K562 (cell line): ENCODE measurements around the gene COQ8B. TPM values are rescaled to one million over a fixed set of nuclear protein-coding genes. Genes with fewer than 3 reads are reported as not detected.
A peak's percentile ranks its signal among the peaks of the same experiment; 100 is the strongest.

Experiments used
- BCOR ChIP-seq: fragments of 450-650 bp; IDR thresholded peaks from 2 replicates; pipeline ENCODE4 v1.6.1; 2016
- BDP1 ChIP-seq: IDR thresholded peaks from 3 replicates; pipeline ENCODE4 v1.6.1; 2011; ENCODE audit not compliant: insufficient read length, insufficient read depth
- CBX5 ChIP-seq: IDR thresholded peaks from 2 replicates; pipeline ENCODE4 v1.6.1; 2014; ENCODE audit warnings: low read depth, borderline replicate concordance
- CBX8 ChIP-seq: fragments of 200-600 bp; sonication (generic); IDR thresholded peaks from 2 replicates; pipeline ENCODE4 v1.6.1; 2012; ENCODE audit warnings: borderline replicate concordance, mixed run types, low read depth, mild to moderate bottlenecking, moderate library complexity, mixed read lengths, low read length, control low read depth, inconsistent platforms; ENCODE audit not compliant: poor library complexity, severe bottlenecking; ENCODE audit errors: extremely low read depth
- CREB1 ChIP-seq, 2 experiments: sonication (generic) in 1 of 2; formaldehyde crosslinking in 1 of 2; IDR thresholded peaks; 2 replicates each; pipeline versions ENCODE4 v1.6.1 to v1.8.0; 2012 to 2022; ENCODE audit warnings: inconsistent platforms in 1 of 2, mild to moderate bottlenecking in 1 of 2, missing genetic modification reagents in 1 of 2, moderate library complexity in 1 of 2
- ETV1 ChIP-seq: fragments of 450-650 bp; conservative IDR thresholded peaks from 2 replicates; pipeline ENCODE4 v1.6.1; 2016; ENCODE audit warnings: missing genetic modification characterization, control low read depth, low read depth, missing compliant biosample characterization
- HDGF ChIP-seq: fragments of 450-650 bp; IDR thresholded peaks from 2 replicates; pipeline ENCODE4 v1.6.1; 2016
- HLTF ChIP-seq: fragments of 450-650 bp; IDR thresholded peaks from 2 replicates; pipeline ENCODE4 v1.6.1; 2016
- KAT7 ChIP-seq: sonication (generic); formaldehyde crosslinking; IDR thresholded peaks from 2 replicates; pipeline ENCODE4 v1.8.0; 2022; ENCODE audit warnings: missing genetic modification reagents, mild to moderate bottlenecking, borderline replicate concordance
- KDM2B ChIP-seq: fragments of 250-450 bp; sonication (Bioruptor Pico); IDR thresholded peaks from 2 replicates; pipeline ENCODE4 v1.8.0; 2021; ENCODE audit warnings: mild to moderate bottlenecking, moderate library complexity
- L3MBTL2 ChIP-seq: fragments of 450-650 bp; IDR thresholded peaks from 2 replicates; pipeline ENCODE4 v1.6.1; 2016; ENCODE audit warnings: mild to moderate bottlenecking, moderate library complexity
- MCM2 ChIP-seq: fragments of 450-650 bp; IDR thresholded peaks from 2 replicates; pipeline ENCODE4 v1.6.1; 2017; ENCODE audit warnings: low read depth, mild to moderate bottlenecking
- NCOA1 ChIP-seq: fragments of 450-650 bp; IDR thresholded peaks from 2 replicates; pipeline ENCODE4 v1.6.1; 2016; ENCODE audit warnings: low read depth
- NFYB ChIP-seq: IDR thresholded peaks from 2 replicates; pipeline ENCODE4 v1.6.1; 2011; ENCODE audit warnings: mild to moderate bottlenecking, moderate library complexity; ENCODE audit not compliant: insufficient read length; ENCODE audit errors: extremely low read depth
- RBM14 ChIP-seq: fragments of 200-400 bp; formaldehyde crosslinking; IDR thresholded peaks from 2 replicates; pipeline ENCODE4 v1.6.1; 2018; ENCODE audit warnings: low read depth, mild to moderate bottlenecking, low read length, moderate library complexity, borderline replicate concordance; ENCODE audit not compliant: insufficient read depth
- RFX7 ChIP-seq: fragments of 250-450 bp; sonication (Bioruptor Pico); IDR thresholded peaks from 2 replicates; pipeline ENCODE4 v1.5.1; 2021; ENCODE audit warnings: mild to moderate bottlenecking
- SAFB ChIP-seq: fragments of 200-400 bp; formaldehyde crosslinking; IDR thresholded peaks from 2 replicates; pipeline ENCODE4 v1.6.1; 2017; ENCODE audit warnings: low read depth, low read length, borderline replicate concordance
- SOX6 ChIP-seq: fragments of 450-650 bp; IDR thresholded peaks from 2 replicates; pipeline ENCODE4 v1.6.1; 2014; ENCODE audit warnings: mild to moderate bottlenecking
- SP2 ChIP-seq: IDR thresholded peaks from 2 replicates; pipeline ENCODE4 v1.6.1; 2011; ENCODE audit warnings: mild to moderate bottlenecking, low read depth, low read length, moderate library complexity; ENCODE audit not compliant: poor library complexity, severe bottlenecking; ENCODE audit errors: extremely low read depth
- SREBF1 ChIP-seq: fragments of 150-350 bp; IDR thresholded peaks from 2 replicates; pipeline ENCODE4 v1.6.1; 2014; ENCODE audit warnings: antibody characterized with exemption, low read depth, low read length, borderline replicate concordance
- TBL1XR1 ChIP-seq, 2 experiments: IDR thresholded peaks; 2 replicates each; pipeline ENCODE4 v1.6.1; 2012; ENCODE audit warnings: improper control_type of control experiment in 2 of 2, low read length in 2 of 2, mild to moderate bottlenecking in 1 of 2
- TFAM ChIP-seq: fragments of 250-450 bp; sonication (Bioruptor Pico); conservative IDR thresholded peaks from 2 replicates; pipeline ENCODE4 v1.5.0; 2021; ENCODE audit warnings: mild to moderate bottlenecking, moderate library complexity
- TRIM28 ChIP-seq: fragments of 450-650 bp; IDR thresholded peaks from 2 replicates; pipeline ENCODE4 v1.6.1; 2017
- ZNF121 ChIP-seq: sonication (generic); formaldehyde crosslinking; conservative IDR thresholded peaks from 2 replicates; pipeline ENCODE4 v1.8.0; 2022; ENCODE audit warnings: missing genetic modification reagents
- ZNF239 ChIP-seq: fragments of 250-450 bp; sonication (Bioruptor Pico); IDR thresholded peaks from 2 replicates; pipeline ENCODE4 v1.4.0; 2020; ENCODE audit warnings: mild to moderate bottlenecking
- polyA plus RNA-seq, 8 experiments: library from polyadenylated mRNA; depleted of rRNA in 4 of 8; stranded (reverse) in 5 of 8; unstranded in 3 of 8; fragments of >200 nt; fragmentation: Nextera tagmentation in 2 of 8; fragmentation: Illumina TruSeq in 1 of 8; extraction: Ambion mirVana in 2 of 8; extraction: Trizol in 1 of 8; gene quantifications; 2 replicates each; pipeline versions ENCODE4 v1.2.1 to v1.2.3, GENCODE V29; 2011 to 2014; ENCODE audit warnings: inconsistent platforms in 1 of 8, missing spikeins in 1 of 8
- total RNA-seq, 7 experiments: library from RNA; depleted of rRNA in 6 of 7; stranded (reverse); fragments of >200 nt in 6 of 7; fragmentation: Illumina TruSeq in 2 of 7; extraction: Trizol in 2 of 7; gene quantifications; 2 replicates each; pipeline versions ENCODE4 v1.2.1 to v1.2.3, GENCODE V29; 2011 to 2021; ENCODE audit warnings: low replicate concordance in 1 of 7
- TF ChIP-seq, protein P1 (sequence below), 2 experiments: IDR thresholded peaks in 1 of 2; conservative IDR thresholded peaks in 1 of 2; 2 replicates each; pipeline ENCODE4 v1.6.1; 2016; ENCODE audit warnings: low read depth in 2 of 2, mild to moderate bottlenecking in 1 of 2, missing compliant biosample characterization in 1 of 2, missing genetic modification characterization in 1 of 2, moderate library complexity in 1 of 2
- TF ChIP-seq, protein P2 (sequence below): fragments of 250-450 bp; sonication (Bioruptor Pico); IDR thresholded peaks from 2 replicates; pipeline ENCODE4 v1.9.0; 2021; ENCODE audit warnings: mild to moderate bottlenecking

COQ8B gene
- total and polyA plus RNA-seq, 9 of the 15 experiments (the other 6 are each of a cell fraction or from before 2014, with no cell fraction given), result 0.41 to 32.3 (median 12.9) TPM

DNA sequence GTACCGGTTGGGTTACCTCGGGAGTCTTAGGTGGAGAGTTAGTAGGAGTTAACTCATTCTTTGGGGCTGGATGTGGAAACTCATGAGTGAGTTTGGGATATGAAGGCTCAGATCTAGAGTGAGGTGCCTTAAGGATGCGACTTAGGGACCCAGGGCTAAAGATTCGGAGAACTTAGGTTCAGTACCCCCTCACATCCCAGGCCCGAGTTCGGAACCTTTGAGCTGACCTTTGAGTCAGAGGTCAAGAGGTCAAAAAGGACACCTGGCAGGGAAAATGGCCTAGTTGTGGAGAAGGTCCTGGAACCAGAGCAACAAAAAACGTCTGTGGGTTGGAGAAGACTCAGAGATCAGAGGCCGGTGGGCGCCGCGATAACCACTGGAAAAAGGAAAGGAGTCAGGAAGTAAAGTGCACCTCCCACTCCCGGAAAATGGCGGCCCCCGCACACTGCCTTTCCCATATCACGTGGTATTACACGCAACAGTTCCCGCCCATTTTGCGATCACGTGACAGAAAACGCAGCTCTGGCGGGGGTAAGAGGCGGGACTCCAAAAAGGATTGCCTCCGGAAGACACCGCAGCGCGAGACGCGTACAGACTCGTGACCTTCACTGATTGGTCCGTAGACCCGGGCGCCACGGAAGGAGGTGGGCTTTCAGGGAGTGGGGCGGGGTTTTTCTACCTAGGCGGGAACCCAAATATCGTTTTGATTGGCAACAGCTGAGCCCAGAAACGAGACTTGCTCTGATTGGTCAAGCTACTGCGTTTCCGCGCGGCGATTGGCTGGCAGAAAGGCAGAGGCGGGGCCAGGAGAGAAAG is 33.6 kb upstream of the COQ8B start, which contains the start of gene ACTMAP (continued):
- peak; percentile 86; the same call in 1 of the 2 replicates for TF ChIP-seq SREBF1
- peak; percentile 83 for TF ChIP-seq NFYB
- TF ChIP-seq SAFB, result no peak
- no peak for TF ChIP-seq HDGF
- no peak; the same call in 1 of the 2 replicates for TF ChIP-seq NCOA1
- peak; percentile 57; the same call in 1 of the 2 replicates for TF ChIP-seq HLTF
- peak; percentile 41; the same call in 1 of the 2 replicates for TF ChIP-seq ZNF239 (CRISPR knock-in tag)
- peak; percentile 43; the same call in 1 of the 2 replicates for TF ChIP-seq KAT7 (CRISPR knock-in tag)
- TF ChIP-seq SOX6, result no peak
- 0 out of 4 replicates have a peak, but pooled peaks of 1 of the 2 experiments have one; percentile 34 for TF ChIP-seq TBL1XR1 (IDR thresholded peaks at IDR 0.05; ENCODE audit: low read length in 2 of 2)
- peak; percentile 68 for TF ChIP-seq SP2
- TF ChIP-seq ZNF121 (CRISPR knock-in tag), result no peak
- peak; percentile 82 for TF ChIP-seq CREB1 (IDR thresholded peaks at IDR 0.05)
- peak; percentile 85 for TF ChIP-seq CREB1 (CRISPR knock-in tag; IDR thresholded peaks at IDR 0.05)
- no peak for TF ChIP-seq MCM2
- TF ChIP-seq KDM2B (CRISPR knock-in tag), result no peak
- TF ChIP-seq TRIM28, result 0 out of 2 replicates have a peak, but pooled peaks have one; percentile 21
- TF ChIP-seq, protein P1, sequence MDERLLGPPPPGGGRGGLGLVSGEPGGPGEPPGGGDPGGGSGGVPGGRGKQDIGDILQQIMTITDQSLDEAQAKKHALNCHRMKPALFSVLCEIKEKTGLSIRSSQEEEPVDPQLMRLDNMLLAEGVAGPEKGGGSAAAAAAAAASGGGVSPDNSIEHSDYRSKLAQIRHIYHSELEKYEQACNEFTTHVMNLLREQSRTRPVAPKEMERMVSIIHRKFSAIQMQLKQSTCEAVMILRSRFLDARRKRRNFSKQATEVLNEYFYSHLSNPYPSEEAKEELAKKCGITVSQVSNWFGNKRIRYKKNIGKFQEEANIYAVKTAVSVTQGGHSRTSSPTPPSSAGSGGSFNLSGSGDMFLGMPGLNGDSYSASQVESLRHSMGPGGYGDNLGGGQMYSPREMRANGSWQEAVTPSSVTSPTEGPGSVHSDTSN (CRISPR knock-in tag; IDR thresholded peaks at IDR 0.05; ENCODE audit: low read depth), result no peak
- TF ChIP-seq, protein P1 (tag; conservative IDR thresholded peaks at IDR 0.05; ENCODE audit: low read depth), result 0 out of 2 replicates have a peak, but pooled peaks have one; percentile 22
- TF ChIP-seq RBM14, result no peak
- TF ChIP-seq ETV1 (tag), result peak; percentile 87
- TF ChIP-seq BDP1, result no peak
- TF ChIP-seq CBX8, result no peak
- TF ChIP-seq BCOR, result 0 out of 2 replicates have a peak, but pooled peaks have one; percentile 20
- TF ChIP-seq CBX5, result no peak
- TF ChIP-seq L3MBTL2, result peak; percentile 88
- TF ChIP-seq RFX7, result no peak
- TF ChIP-seq, protein P2, sequence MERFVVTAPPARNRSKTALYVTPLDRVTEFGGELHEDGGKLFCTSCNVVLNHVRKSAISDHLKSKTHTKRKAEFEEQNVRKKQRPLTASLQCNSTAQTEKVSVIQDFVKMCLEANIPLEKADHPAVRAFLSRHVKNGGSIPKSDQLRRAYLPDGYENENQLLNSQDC (CRISPR knock-in tag), result no peak
- no peak for TF ChIP-seq TFAM
